IPS-18c (cell line): ENCODE data around the gene DLST.
A peak's percentile ranks its signal among the peaks of the same experiment; 100 is the strongest.

Experiments used
- H3K4me3 ChIP-seq: 2 replicates; pipeline ENCODE4 v1.7.0; 2013; ENCODE audit warnings: low read depth, mild to moderate bottlenecking, low read length, moderate library complexity; ENCODE audit not compliant: insufficient read depth
- H3K9me3 ChIP-seq: one replicate; pipeline ENCODE4 v1.6.1; 2013; ENCODE audit warnings: mild to moderate bottlenecking, low read length, moderate library complexity; ENCODE audit not compliant: control insufficient read depth, insufficient read depth

Gene DLST

DNA sequence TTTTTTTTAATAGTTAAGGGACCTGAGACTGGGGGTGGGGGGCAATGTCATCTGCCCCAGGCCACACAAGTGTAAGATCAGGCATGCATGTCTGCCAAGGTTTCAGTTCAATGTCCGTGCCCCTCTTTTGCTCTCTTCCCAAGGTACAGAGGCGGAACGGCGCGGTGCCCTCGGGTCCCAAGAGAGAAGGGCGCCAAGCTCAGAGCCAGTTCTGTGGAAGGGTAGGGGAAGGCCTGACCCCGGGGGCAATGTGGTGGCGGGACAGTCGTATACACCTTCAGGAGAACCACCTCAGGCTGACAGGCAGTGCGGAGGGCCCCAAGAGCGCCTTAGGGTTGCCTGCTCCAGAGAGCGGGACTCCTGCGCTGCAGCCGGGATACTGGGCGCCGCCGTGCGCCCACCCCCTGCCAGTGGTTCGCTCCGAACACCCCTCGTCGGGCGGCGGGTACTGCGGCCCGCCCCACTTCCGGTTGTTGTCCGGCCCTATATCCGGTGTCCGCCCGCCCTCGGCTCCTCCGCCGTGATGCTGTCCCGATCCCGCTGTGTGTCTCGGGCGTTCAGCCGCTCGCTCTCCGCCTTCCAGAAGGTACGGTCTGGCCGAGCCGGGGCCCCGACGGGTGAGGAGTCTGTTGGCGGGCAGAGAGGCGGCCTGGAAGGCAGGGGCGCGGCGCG lies at the start of gene DLST:
DLST (plus strand) TSS at position 486 of the 672 bp plus-strand sequence; CDS start at position 524, 38 bp downstream.
- Histone ChIP-seq H3K4me3 (peak within 1 kb of the TSS; percentile 96), H3K9me3 (no peaks in the 10 kb centered on the region)

GRCh38 chr14:74832849-74833248 lies 48.9 kb upstream of the DLST start:
- no peaks in the 10 kb centered on the region for H3K9me3 ChIP-seq

GRCh38 chr14:74834692-74835392 lies 46.9 kb upstream of the DLST start:
- Histone ChIP-seq H3K9me3 (no peaks in the 10 kb centered on the region), H3K4me3 (no peak overlapping the region)

More at GRCh38 chr14:74832849-74833248, 48.9 kb upstream of the DLST start:
- no peak overlapping the region for H3K4me3 ChIP-seq

GRCh38 chr14:74835645-74836250 lies 46.0 kb upstream of the DLST start:
- H3K9me3 ChIP-seq, result no peaks in the 10 kb centered on the region
- H3K4me3 ChIP-seq, result no peak overlapping the region

- Histone ChIP-seq H3K9me3 (no peaks in the 10 kb centered on the region), H3K4me3 (no peak overlapping the region)
These were observed 45.3 kb upstream of the DLST start for GRCh38 chr14:74836251-74836960.

DNA sequence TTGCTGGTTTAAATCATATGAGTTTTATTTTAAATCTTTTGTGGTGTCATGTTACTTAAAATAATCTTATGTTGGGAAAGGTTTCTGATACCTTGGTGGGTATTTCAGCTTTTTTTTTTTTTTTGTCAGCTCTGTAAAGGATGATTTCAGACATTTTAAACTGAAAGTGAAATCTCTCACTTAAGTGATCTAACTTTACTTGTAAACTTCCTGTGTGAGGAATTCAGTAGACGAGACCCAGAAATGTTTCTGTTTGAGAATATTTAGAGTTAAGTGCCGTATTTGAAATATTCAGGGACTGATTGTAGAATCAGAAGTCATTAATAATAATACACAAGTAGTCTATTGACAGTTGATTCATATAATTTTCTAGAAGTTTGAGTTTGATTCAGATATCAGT lies 43.5 kb upstream of the DLST start:
- no peak overlapping the region for H3K4me3 ChIP-seq
- H3K9me3 ChIP-seq, result no peaks in the 10 kb centered on the region

- no peak overlapping the region for H3K4me3 ChIP-seq
These were observed 41.1 kb upstream of the DLST start for GRCh38 chr14:74840603-74841030.

GRCh38 chr14:74841230-74842207 lies 40.2 kb upstream of the DLST start:
- H3K9me3 ChIP-seq, result no peaks in the 10 kb centered on the region
- H3K4me3 ChIP-seq, result no peak overlapping the region

More at GRCh38 chr14:74840603-74841030, 41.1 kb upstream of the DLST start:
- no peaks in the 10 kb centered on the region for H3K9me3 ChIP-seq

GRCh38 chr14:74843653-74844052 lies 38.1 kb upstream of the DLST start:
- Histone ChIP-seq H3K4me3 (no peak overlapping the region), H3K9me3 (no peaks in the 10 kb centered on the region)

GRCh38 chr14:74846168-74846567 lies 35.5 kb upstream of the DLST start:
- H3K4me3 ChIP-seq, result no peak overlapping the region

GRCh38 chr14:74846968-74847665 lies 34.6 kb upstream of the DLST start:
- H3K9me3 ChIP-seq, result no peaks in the 10 kb centered on the region

More at GRCh38 chr14:74846168-74846567, 35.5 kb upstream of the DLST start:
- H3K9me3 ChIP-seq, result no peaks in the 10 kb centered on the region

GRCh38 chr14:74848768-74849167 lies 32.9 kb upstream of the DLST start:
- H3K4me3 ChIP-seq, result no peak overlapping the region
- no peaks in the 10 kb centered on the region for H3K9me3 ChIP-seq

More at GRCh38 chr14:74846968-74847665, 34.6 kb upstream of the DLST start:
- H3K4me3 ChIP-seq, result no peak overlapping the region

GRCh38 chr14:74852922-74853530 lies 28.7 kb upstream of the DLST start:
- Histone ChIP-seq H3K9me3 (no peaks in the 10 kb centered on the region), H3K4me3 (no peak overlapping the region)

DNA sequence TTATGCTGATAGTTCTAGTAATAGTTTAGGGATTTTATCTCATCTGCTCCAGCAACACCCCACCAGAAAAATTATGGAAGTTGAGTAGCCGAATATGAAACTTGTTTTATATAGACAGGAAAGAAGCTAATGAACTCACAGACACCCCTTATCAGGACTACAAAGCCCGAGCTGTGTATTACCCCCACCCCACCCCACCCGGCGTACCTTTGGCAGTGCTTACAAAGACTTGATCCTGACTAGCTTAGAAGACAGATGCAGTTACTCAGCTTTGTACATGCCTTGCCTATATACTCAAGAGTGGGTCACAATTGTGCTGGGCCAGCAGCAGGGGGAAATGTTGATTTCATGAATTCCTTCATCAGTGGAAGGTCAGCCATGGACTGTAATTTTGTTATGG lies 28.1 kb upstream of the DLST start:
- H3K9me3 ChIP-seq, result no peaks in the 10 kb centered on the region
- no peak overlapping the region for H3K4me3 ChIP-seq

GRCh38 chr14:74855021-74855420 lies 26.7 kb upstream of the DLST start:
- H3K4me3 ChIP-seq, result no peak overlapping the region
- no peaks in the 10 kb centered on the region for H3K9me3 ChIP-seq

DNA sequence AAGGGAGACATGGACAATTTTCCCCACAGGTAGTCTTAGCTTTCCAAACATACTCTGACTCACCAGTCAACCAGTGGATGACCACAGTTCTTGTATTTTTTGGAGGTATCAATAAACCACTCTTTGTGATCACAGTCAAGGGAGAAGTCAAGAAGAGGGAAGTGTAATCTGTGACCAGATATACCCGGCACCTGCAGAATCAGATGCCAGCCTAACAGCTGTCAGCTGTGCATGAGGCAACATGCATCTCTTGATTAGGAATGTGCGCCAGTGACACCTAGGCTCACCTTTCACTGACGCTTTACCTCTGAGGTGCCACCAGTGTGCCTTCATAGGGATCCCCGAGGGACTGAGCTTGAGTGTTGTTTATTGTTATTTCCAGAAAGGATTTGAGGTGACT lies 25.8 kb upstream of the DLST start:
- Histone ChIP-seq H3K4me3 (no peak overlapping the region), H3K9me3 (no peaks in the 10 kb centered on the region)
